ENCODE data around the gene FAM210B.

FAM210B gene

DNA sequence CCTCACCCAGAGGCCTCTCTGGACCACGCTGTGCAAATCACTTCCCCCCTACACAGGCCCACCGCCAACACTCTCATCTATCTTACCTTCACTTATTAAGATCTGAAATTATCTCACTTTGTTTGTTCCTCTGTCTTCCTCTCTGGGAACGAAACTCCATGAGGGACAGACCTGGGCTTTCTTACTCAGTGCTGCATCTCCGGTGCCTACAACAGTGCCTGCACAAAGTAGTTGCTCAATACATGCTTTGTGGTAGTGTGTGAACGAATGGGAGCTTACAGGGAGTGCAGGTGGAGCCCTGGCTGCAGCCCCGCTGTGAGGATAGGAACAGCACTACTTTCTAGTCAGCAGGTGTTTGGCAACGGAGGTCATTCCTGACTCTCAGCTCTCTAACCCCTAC lies 58.6 kb downstream of the FAM210B start:
- TF ChIP-seq CREB5 (CRISPR knock-in tag; IDR thresholded peaks at IDR 0.05; ENCODE audit: low read depth), result no peak
- ATAC-seq, result no peak

DNA sequence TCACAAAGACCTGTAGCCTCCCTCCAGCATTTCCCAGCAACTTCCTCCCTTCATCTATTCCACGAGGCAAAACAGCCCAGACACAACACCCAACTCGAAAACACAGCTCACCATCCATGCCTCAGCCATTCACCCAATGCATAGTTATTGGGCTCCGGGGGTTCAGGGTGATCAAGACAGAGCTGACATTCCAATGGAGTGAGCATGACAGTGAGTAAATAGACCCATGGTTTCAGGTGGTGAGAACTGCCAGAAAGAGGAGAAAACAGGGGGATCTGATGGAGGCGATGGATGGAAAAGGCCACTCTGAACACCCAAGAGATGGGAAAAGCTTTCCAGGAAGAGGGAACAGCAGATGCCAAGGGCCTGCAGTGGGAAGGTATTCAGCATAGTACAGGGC lies 59.1 kb downstream of the FAM210B start:
- ATAC-seq, result no peak
- TF ChIP-seq SNAI2 (CRISPR knock-in tag; IDR thresholded peaks at IDR 0.05) (no peak), PATZ1 (CRISPR knock-in tag; IDR thresholded peaks at IDR 0.05; ENCODE audit: borderline replicate concordance) (no peak)
